GM10248 (cell line): Measurements from ENCODE around the gene RET.

Source experiments
- CTCF ChIA-PET: fragments of 300-600 bp; sonication (Branson Sonifier 250); formaldehyde crosslinking; extraction: SDS; loops from one replicate; lab custom pipeline; 2021; ENCODE audit warnings: antibody characterized with exemption; lab: Yijun Ruan, JAX
- POLR2A ChIA-PET: fragments of 350-650 bp; sonication (Branson Sonifier 250); formaldehyde crosslinking; extraction: SDS; loops from one replicate; lab custom pipeline; 2020; ENCODE audit warnings: antibody characterized with exemption; lab: Yijun Ruan, JAX
- DNase-seq: peaks from one replicate; pipeline ENCODE4 v3.0.0; 2012; ENCODE audit errors: extremely low spot score
- TF ChIP-seq, protein P1 (sequence below): IDR thresholded peaks from 2 replicates; pipeline ENCODE4 v1.5.1; 2012; ENCODE audit warnings: mild to moderate bottlenecking, low read depth; ENCODE audit errors: extremely low read depth, missing control alignments, control extremely low read depth

RET gene

DNA sequence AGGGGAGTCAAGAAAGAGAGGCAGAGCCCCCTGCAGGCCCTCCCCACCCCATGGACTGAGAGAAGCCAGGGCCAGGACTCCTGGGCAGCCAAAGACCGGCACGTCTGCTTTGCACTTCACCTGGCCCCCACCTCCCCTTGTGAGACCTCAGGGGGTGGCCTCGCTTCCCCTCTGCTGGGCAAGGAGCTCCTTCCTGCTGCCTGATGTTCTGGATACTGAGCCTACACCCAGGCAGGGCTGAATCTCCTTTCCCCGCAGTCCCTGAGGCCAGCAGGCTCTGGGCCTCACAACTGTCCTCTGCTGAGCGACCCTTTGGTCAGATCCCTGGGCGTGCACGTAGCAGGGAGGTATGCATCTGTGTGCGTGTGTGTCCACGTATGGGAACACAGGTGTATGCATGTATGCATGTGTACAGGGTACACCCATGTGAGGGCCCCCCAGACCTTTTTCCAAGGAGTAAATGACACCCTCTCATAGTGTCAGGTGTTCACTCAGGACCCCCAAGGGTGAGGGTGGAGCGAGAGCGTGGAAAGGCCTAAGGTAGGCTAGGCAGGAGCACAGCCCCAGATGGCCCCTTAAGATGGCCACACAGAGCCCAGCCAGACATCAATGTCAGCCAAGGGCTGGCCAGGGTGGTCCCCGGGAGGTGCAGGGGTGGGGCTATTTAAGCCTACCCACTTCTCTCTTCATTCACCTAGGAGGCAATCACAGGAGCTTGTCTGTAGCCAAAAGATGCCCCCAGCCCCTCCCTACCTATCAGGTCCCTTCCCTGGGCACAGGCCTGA is 1.9 kb upstream of the RET start:
- TF ChIP-seq, protein P1, sequence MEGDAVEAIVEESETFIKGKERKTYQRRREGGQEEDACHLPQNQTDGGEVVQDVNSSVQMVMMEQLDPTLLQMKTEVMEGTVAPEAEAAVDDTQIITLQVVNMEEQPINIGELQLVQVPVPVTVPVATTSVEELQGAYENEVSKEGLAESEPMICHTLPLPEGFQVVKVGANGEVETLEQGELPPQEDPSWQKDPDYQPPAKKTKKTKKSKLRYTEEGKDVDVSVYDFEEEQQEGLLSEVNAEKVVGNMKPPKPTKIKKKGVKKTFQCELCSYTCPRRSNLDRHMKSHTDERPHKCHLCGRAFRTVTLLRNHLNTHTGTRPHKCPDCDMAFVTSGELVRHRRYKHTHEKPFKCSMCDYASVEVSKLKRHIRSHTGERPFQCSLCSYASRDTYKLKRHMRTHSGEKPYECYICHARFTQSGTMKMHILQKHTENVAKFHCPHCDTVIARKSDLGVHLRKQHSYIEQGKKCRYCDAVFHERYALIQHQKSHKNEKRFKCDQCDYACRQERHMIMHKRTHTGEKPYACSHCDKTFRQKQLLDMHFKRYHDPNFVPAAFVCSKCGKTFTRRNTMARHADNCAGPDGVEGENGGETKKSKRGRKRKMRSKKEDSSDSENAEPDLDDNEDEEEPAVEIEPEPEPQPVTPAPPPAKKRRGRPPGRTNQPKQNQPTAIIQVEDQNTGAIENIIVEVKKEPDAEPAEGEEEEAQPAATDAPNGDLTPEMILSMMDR: no peak
- no peak for DNase-seq
- ChIA-PET POLR2A (no interaction called here), CTCF (no interaction called here)

DNA sequence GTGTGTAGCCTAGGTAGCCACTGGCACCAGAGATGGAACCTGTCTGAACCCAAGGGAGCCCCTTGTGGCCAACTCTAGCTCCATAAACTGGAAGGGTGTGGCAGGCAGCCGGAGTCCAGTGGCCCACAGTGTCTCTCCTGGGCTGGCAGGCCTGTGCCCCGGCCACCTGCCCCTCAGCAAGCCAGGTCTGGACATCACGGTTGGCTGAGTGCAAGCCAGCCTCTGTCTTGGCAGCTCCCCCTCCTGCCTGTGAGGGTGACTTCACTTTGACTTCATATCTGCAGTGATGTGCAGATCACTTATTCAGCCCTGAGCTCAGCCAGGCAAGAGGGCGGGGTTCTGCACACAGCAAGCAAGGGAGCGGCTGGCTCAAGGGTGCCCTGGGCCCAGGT is 1.3 kb upstream of the RET start:
- ChIA-PET CTCF (no interaction called here), POLR2A (no interaction called here)
- TF ChIP-seq, protein P1: no peak
- DNase-seq: no peak

DNA sequence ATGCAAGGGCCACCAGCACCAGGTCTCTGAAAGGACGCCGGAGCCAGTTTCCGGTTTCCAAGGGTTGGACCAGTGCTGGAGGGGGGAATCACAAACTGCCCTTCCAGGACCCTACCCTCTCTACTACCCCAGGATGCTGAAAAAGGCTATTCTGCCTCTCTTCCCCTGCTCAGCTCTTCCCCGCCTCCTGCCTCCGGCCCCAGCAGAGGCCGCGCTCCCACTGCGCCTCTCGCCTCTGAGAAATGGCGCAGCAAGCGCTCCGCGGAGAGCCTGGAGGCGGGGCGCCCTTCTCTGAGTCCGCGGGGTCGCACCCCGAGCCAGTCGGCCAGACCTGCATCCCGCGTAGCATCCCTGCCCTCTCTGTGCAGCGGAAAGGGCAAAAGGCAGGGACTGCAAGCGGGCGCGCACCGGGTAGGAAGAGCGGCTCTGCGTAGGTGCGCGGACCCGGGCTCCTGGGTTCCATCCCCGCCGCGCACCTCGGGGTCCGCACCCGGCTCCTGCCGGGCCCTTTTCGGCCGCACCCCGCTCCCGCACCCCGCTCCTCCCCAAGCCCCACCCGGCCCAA is 476 bp upstream of the RET start:
- no peak for DNase-seq
- TF ChIP-seq, protein P1: no peak
- POLR2A ChIA-PET: no interaction called here
- CTCF ChIA-PET: no interaction called here

DNA sequence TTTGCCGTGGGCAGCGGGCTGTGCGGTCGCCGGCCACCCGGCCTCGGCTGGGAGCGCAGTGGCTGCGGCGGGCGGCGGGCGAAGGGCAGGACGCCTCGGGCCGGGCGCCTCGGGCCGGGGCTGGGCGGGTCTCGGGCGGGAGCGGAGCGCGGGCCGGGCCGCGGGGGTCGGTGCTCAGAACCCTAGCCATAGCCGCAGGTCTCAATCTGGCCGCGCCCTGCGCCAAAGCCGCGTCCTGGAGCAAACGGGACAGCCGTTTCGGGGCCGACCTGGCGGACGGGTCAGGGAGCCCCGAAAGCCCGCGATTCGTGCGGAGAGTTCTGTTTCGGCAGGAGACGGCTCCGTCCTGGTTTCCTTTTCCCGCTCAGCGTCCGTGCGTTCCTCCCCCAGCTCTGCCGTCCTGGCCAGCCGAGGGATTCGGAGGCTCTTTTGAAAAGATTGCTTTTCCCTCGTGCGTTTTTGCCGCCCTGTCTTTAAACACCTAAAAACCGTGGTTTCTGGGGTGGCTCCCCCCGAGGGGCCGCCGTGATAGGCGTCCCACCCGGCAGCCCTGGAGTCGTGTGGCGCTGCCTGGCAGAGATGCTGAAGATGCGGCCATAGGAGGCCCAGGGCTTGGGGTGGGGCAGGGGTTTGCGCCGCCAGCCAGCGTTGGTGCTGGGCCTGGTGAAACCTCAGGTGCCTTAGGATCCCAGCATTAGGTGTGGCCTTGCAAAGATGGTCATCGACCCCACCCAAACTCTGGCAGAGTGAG is 727 bp downstream of the RET start:
- TF ChIP-seq, protein P1: no peak
- CTCF ChIA-PET: no interaction called here
- no peak for DNase-seq
- POLR2A ChIA-PET: no interaction called here

DNA sequence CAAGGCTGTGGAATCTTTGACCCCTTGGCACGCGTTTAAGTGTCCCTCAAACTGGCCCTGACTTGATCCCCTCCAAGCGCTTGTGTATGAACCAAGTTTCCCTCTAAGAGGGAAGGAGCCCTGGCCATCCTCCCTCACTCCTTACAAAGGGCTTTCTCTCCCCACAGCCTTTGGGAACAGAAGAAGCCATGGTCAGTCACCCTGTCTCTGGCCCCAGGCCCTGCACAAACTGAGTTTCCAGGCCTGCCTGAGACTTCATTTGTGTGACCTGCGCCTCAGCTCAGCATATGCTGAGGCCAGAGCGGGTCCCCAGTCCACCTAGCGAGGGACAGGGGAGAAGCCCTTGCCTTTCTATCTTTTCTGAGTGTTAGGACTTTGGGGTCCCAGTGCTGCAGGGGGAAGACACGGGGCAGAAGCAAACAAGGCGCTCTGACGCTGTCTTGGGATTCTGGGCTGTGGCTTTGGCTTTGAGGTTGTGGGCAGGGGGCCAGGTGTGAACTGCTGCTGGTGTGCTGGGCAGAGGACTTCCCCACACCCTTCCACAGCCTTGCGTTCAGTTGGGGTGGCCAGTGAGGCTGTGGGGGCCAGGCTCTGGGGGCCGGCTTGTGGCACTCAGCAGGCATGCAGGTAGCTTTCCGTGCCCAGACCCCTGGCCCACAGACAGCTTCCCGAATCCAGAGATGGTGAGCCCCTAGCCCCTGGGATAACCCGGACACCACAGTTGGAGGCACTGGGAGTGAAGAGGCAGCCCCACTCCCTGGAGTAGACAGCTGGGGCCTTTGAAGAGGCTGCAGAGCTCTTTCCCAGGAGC is 1.5 kb downstream of the RET start:
- CTCF ChIA-PET: interaction anchor here (1.2 to 1.7 kb wide), 3 partner anchors 9 to 124 kb away, joined by 6 read pairs; no protein-coding TSS in a partner anchor

More for the DNA sequence above, 1.5 kb downstream of the RET start:
- TF ChIP-seq, protein P1: no peak
- POLR2A ChIA-PET: no interaction called here
- no peak for DNase-seq
